Amygdala (tissue), 56 donors: ENCODE results near the gene MRPL20.
"Not testable (repeated sequence)": the region's sequence is repeated elsewhere in the genome, so short reads cannot be mapped to it uniquely, and the experiment has no call there.

Experiments used
- DNase-seq, 56 donors: peaks; one replicate each; lab custom pipeline; 2025; lab: John Stamatoyannopoulos, UW

MRPL20 gene

GRCh38 chr1:1412311-1412902 lies 5.3 kb upstream of the MRPL20 start:
- DNase-seq = not testable (repeated sequence)

DNA sequence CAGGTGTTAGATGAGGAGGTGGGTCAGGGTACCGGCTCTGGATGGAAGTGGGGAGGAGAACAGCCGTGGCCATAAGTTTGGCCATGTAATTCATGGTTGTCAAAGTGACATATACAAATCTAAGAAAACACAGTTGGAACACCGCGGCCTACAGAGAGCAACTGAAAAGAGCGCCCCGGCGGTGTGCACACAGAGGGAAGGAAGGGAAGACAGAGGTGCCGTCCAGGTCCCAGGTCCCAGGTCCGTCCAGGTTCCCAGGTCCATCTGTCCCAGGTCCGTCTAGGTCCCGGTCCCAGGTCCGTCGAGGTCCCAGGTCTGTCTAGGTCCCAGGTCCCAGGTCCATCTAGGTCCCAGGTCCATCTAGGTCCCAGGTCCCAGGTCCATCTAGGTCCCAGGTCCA lies 4.5 kb upstream of the MRPL20 start:
- DNase-seq = no peak

GRCh38 chr1:1410238-1410637 lies 3.1 kb upstream of the MRPL20 start:
- DNase-seq = not testable (repeated sequence)

- DNase-seq = no peak
Measured at GRCh38 chr1:1407636-1408318, 684 bp upstream of the MRPL20 start.

GRCh38 chr1:1406101-1406820 lies 832 bp downstream of the MRPL20 start:
- no peak for DNase-seq

- peak in 2 of 56 donors; percentile 30 to 43 for DNase-seq
Measured at GRCh38 chr1:1403653-1404052, 3.4 kb downstream of the MRPL20 start.

DNA sequence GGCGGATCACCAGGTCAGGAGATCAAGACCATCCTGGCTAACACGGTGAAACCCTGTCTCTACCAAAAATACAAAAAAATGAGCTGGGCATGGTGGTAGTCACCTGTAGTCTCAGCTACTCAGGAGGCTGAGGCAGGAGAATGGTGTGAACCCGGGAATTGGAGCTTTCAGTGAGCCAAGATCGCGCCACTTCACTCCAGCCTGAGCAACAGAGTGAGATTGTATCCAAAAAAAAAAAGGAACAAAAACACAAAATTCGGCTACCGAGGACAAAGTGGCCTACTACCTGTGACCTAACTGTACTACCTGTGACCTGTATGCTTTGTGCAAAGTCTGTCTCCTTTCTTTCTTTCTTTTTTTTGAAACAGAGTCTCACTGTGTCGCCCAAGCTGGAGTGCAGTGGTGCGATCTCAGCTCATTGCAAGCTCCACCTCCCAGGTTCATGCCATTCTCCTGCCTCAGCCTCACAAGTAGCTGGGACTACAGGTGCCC lies 4.1 kb downstream of the MRPL20 start:
- DNase-seq = not testable (repeated sequence)

- no peak for DNase-seq
Measured at GRCh38 chr1:1402072-1402900, 4.8 kb downstream of the MRPL20 start.

DNA sequence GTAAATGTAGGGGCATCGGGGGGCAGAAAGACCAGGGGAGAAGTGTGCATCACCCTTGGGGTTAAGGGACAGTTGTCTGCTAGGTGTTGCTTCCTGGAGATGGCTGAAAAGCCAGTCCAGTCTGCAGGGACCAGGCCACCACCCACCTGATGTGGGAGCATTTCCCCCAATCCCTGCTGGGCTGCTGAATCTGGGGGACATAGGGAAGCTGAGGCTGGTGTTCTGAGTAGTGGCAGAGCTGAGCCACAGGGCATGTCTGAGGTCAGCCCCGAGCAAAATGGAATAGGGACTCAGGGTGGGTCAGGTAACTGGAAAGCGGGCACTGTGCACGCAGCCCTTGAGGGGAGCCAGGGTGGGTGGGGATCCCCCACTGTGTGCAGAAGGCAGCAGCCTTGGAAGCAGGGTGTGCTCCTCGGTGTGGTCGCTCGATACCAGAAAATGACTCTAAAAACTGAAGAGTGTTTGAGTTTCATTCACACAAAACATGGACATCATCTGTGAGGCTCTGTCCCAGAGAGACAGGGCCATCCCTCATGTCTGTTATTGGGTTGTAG lies 5.6 kb downstream of the MRPL20 start:
- no peak for DNase-seq

DNA sequence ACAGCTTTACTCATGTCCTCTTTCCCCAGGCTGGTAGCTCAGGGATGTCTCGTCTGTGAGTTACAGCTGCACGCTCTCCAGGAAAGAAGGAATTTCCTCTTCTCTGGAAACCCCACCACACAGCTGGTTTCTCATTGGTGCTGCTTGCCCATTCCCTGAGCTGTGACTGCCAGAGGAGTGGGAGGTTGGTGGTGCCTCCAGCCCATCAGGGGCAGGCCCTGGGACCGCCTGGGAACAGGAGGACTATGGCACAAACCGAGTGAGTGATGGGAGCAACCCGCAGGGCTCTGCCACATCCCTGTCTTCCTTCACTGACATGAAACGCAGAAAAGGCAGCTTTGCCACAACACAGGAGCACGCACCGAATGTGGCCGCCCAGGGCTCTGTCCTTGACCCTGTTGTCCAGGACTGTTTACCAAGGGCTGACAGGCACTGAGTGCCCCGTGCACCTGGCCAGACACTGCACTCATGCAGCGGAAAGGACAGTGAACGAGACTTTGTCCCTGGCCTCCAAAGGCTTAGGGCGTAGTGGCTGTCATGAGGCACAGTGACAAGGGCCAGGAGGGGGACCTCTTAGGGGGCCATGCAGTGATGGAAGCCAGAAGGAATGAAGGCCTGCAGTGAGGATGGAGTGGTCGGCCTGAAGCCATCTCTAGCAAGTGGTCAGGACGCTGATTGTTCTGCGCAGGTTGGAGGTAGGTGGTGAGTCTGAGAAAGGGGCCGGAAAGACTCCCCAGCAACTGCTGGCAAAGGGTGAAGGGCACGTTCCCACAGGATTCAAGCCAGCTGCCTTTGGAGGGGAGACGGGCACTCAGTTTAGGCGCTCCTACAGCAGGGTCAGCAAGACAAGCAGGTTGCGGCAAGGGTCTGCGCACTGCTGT lies 6.3 kb downstream of the MRPL20 start:
- DNase-seq = no peak

GRCh38 chr1:1399872-1400575 lies 7.1 kb downstream of the MRPL20 start:
- DNase-seq = no peak

GRCh38 chr1:1399187-1399871 lies 7.8 kb downstream of the MRPL20 start, which contains the start of gene CCNL2:
Gene CCNL2, minus strand, starts transcription at chr1:1399335. Its CDS starts 29 bp downstream, at chr1:1399306.
- DNase-seq = peak; percentile 78 to 99 (median 96)

DNA sequence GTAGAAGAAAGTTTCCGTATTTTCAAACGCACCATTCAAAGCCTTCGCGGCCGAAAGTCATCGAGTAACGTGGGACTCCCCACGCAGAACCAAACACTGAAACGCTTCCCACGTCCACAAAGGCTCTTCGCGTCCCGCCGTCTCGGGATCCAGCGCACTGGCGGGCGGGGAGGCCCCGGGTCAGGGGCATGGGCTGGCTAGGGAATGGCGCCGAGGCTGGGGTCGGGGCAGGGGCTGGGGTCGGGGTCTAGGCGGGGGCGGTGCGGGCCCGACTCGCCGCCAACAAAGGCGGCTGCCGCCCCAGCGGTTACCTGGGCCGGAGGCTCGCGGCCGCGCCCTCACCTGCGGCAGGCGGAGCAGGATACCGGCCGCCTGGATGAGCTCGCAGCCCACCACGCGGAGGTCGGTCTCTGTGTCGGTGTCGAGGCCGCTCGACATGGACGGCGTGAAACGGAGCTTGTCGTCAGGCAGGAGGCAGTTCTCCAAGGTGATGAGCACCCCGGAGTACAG lies 8.4 kb downstream of the MRPL20 start:
- DNase-seq = no peak

- no peak for DNase-seq
Measured at GRCh38 chr1:1397839-1398523, 9.1 kb downstream of the MRPL20 start.

DNA sequence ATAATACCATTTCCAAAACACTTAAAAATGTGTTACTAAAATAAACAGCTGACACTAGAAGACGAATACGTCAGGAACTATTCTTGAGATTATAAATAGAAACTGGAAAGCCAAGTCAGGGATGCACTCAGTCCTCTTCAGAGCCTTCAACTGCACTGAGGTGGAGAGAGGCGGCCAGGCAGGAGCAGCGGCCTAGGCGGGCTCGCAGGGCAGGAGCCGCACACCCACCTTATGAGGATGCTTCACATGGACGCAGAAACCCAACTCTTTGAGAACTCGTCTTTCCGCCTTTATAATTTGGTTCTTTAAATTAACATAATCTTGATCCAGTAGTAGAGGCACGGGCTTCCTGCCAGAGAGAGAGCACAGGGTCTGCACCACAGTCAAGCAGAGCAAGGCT lies 11.9 kb downstream of the MRPL20 start:
- DNase-seq = no peak

- no peak for DNase-seq
Measured at GRCh38 chr1:1394116-1394515, 13.0 kb downstream of the MRPL20 start.

GRCh38 chr1:1393428-1393827 lies 13.7 kb downstream of the MRPL20 start:
- DNase-seq = no peak
